WI38 (cell line): Measurements from ENCODE around the gene SIPA1L3.
A peak's percentile ranks its signal among the peaks of the same experiment; 100 is the strongest.

Experiments
- H3K4me3 ChIP-seq: 2 replicates; pipeline ENCODE4 v1.5.1; 2011; ENCODE audit warnings: low read depth, mild to moderate bottlenecking, control low read depth, low read length
- TF ChIP-seq, protein P1 (sequence below): IDR thresholded peaks from 2 replicates; pipeline ENCODE4 v1.5.1; 2012; ENCODE audit warnings: low read depth, mild to moderate bottlenecking, control low read depth, low read length

Gene SIPA1L3

DNA sequence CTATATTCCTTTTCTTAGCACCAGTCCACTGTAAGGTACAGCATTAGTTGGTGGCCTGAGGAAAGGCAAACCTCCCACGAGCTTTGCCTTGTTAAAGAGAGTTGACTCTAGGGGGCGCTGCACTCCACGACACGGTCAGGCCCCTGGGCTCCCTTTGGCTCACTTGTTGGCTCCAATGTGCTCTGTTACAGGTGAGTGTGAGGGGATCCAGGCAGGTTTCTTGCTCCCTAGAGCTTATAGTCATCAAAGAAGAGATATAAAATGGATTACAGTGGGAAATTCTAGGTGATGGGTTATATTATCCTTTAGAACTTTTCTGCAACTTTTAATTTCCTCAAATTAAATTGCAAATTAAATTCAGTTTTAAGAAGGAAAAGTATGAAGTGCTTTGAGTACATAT lies 4.3 kb upstream of the SIPA1L3 start:
- no peak overlapping the region for H3K4me3 ChIP-seq
- TF ChIP-seq, protein P1, sequence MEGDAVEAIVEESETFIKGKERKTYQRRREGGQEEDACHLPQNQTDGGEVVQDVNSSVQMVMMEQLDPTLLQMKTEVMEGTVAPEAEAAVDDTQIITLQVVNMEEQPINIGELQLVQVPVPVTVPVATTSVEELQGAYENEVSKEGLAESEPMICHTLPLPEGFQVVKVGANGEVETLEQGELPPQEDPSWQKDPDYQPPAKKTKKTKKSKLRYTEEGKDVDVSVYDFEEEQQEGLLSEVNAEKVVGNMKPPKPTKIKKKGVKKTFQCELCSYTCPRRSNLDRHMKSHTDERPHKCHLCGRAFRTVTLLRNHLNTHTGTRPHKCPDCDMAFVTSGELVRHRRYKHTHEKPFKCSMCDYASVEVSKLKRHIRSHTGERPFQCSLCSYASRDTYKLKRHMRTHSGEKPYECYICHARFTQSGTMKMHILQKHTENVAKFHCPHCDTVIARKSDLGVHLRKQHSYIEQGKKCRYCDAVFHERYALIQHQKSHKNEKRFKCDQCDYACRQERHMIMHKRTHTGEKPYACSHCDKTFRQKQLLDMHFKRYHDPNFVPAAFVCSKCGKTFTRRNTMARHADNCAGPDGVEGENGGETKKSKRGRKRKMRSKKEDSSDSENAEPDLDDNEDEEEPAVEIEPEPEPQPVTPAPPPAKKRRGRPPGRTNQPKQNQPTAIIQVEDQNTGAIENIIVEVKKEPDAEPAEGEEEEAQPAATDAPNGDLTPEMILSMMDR: peak; percentile 74

DNA sequence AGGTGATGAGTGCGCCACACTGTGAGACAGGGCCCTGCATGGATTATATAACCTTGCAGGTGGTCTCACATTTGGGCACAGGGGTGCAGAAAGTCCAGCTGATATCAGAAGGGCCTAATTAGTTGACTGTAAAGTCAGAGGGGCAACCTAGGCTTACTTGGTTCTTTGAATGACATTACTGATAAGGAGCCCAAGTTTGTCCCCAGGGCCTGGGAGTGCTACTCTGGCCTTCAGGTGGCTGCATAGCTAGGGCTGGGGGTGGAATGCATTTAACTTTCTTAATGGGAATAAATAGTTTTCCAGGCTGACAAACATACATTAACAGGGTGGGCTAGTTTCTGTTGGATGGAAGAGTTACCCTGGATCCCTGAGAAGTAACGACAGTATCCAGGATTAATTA lies 3.9 kb upstream of the SIPA1L3 start:
- TF ChIP-seq, protein P1: no peak
- H3K4me3 ChIP-seq: no peak overlapping the region

DNA sequence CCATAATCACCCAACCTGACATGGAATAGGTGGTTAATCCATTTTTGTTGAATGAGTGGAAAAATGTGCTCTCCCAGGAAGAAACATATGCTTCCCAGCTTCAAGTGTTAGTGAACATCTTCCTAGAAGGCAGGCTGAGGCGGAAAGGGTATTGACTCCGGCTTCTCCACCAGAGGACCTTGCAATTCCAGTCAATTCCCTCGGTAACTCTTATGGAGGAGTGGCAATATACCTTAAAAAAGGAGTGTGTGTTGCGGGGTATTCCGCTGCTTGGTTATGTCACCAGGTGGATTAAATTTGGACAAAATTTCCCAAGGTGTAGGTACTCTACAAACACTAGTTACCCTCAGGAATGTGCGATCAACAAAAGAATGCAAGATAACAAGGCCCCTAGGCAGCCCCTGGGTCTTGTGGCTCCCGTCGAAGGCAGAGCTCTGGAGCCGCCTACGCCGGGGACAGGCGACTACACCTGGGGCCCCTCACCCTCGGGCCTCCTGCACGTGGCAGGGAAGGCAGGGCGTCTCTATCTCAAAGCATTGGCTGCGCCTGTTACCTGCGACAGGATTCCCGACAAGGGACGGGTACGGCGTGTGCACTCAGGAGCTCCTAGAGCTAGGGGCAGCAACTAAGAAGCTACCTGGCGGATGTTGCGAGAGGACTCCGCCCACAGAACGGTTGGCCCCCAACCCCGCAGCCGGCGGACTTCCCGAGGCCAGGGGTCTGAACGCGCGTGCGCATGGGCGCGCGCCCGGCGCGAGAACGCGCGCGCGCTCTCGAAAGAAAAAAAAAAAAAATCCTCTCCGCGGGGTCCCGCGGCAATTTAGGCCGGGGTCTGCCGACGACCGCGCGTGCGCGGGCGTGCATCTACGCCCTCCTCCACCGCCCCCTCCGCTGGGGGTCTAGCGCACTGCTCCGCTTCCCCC lies 801 bp upstream of the SIPA1L3 start, which contains the start of gene WDR87:
Gene WDR87, minus strand, starts transcription at position 649 of the 923 bp plus-strand sequence. CDS start 8,355 bp downstream, outside the sequence.
- TF ChIP-seq, protein P1: no peak
- peak within 1 kb of the TSS; percentile 95 for H3K4me3 ChIP-seq

DNA sequence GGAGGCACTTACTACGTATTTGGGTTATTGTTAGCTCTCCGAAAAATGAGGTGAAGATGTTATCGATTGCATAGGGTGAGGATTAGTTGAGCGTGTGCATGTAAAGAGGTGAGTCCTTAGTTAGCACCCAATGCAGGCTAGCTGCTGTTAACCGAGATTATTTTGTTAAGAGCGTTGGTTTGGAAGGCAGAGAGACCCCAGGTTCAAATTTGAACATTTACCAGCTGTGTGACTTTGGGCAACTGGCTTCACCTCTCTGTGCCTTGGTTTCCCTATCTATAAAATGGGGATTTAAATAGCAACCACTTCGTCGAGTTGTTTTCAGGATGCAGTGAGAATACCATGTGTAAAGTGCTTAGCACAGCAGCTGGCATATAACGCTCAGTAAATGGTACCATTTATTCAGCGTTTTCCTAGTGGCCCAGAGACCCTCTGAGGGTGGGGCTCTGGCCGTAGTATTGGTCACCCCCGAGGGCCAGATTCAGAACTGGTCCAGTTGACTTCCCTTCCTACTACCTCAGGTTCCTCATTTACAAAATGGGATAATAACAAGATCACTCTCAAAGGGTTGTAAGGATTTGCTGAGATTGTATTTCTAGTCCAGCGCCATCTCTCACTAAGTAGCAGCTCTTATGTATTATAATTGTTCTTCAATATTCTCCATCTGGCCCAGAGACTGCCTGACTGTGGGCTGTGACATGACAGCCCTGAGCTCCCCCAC lies 887 bp downstream of the SIPA1L3 start:
- H3K4me3 ChIP-seq: peak overlapping the region; percentile 95
- TF ChIP-seq, protein P1: no peak

DNA sequence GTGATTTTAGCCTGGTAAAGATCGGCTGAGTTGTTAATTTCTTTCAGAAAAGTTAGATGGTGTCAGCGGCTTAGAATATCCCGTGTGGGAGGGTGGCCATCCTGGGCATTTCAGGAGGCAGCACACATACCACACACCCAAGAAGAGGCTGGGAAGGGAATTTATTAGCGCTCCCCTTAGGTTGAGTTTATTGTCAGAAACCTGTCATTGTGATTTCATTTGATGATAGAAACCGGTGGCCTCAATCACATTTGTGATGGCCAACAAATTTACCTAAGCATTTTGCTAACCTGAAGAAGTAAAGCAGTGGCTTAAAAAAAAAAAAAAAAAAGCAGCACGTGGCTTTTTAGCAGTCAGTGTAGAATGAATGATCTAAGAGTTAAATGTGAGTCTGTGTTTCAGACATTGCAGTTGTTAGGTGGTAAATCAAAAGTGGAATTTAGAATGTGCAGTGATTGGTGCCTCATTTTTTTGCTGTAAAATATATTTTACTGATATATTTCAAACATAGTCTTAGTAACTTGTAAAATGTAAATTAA lies 2.7 kb downstream of the SIPA1L3 start:
- peak overlapping the region; percentile 5; the same call in 1 of the 2 replicates for H3K4me3 ChIP-seq
- TF ChIP-seq, protein P1: no peak

DNA sequence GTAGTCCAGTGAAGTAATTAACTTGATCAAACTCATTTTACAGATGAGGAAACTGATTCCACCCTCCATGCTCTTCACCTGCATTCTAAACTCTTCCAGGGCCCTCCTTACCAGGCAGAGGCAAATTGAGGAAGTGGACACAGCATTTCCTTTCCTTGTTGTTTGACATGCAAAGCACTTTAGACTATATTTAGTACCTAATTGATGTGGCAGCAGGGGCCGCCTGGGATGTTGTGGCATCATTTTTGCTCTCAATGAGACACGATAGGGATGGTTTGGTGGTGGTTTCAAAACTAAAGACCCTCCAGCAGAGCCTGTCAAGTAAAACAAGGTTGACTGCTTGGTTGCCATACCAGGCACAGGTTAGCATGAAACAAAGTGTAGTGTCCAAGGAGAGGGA lies 7.9 kb downstream of the SIPA1L3 start:
- no peak overlapping the region for H3K4me3 ChIP-seq
- TF ChIP-seq, protein P1: no peak
